Measurements from ENCODE around the gene PITX3. TPM values are rescaled to one million over a fixed set of nuclear protein-coding genes. Genes with fewer than 3 reads are reported as not detected.

The PITX3 gene
- polyA plus RNA-seq, 4 donors, result 0.04 TPM; not detected in 3

DNA sequence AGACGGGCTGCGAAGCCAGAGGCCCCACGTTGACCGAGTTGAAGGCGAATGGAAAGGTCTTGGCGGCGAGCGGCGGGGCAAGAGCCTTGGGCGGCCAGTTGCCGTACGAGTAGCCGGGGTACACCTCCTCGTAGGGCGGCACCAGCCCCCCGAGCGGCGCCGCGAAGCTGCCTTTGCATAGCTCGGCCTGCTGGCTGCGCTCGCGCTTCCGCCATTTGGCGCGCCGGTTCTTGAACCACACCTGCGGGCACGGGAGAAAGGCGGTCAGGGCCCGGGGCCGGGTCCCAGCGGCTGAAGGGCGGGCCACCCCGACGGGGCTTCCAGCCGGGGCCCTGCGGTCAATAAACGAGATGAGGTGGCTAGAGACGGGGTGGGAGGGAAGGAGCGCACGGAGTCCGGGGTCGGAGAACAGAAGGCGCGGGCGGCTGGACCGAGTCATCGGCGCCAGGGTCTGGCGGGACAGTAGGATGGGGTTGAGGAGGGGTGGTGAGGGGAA, 10.4 kb downstream of the PITX3 start:
- WGBS, 3 donors, result 1% methylated on average over 39 to 52 of the region's 52 CpGs
- FAIRE-seq (no peak), DNase-seq (peak; percentile 27 to 67)
- Histone ChIP-seq H3K4me3 (ENCODE audit: low read depth in 1 of 3, low read length in 3 of 3) (peak overlapping the region; percentile 20 to 49 (median 28)), H3K27me3 (ENCODE audit: control insufficient read depth in 3 of 3, insufficient read depth in 3 of 3, low read length in 3 of 3) (peaks cover 0 to 81% (median 6%) of the 10 kb centered on the region in 3 donors), H3K9me3 (ENCODE audit: control insufficient read depth in 2 of 2, insufficient read depth in 1 of 2, low read depth in 1 of 2, low read length in 1 of 2) (peaks cover 0 to 7% of the 10 kb centered on the region in 2 donors), H3K36me3 (ENCODE audit: control insufficient read depth in 3 of 3, insufficient read depth in 2 of 3, low read depth in 1 of 3, low read length in 3 of 3) (no peaks in the 10 kb centered on the region), H3K4me1 (ENCODE audit: control insufficient read depth in 3 of 3, insufficient read depth in 2 of 3, low read depth in 1 of 3, low read length in 2 of 3) (peaks cover 2 to 24% (median 3%) of the 10 kb centered on the region in 3 donors), H3K27ac (ENCODE audit: low read depth in 1 of 3, low read length in 2 of 3) (no peak overlapping the region)

- DNase-seq (peak in 1 of 2 donors; percentile 48), FAIRE-seq (no peak)
- 0 to 1% (median 1%) methylated on average over 35 to 50 of the region's 50 CpGs for WGBS, 3 donors
- Histone ChIP-seq H3K4me1 (ENCODE audit: control insufficient read depth in 3 of 3, insufficient read depth in 2 of 3, low read depth in 1 of 3, low read length in 2 of 3) (peaks cover 2 to 24% (median 3%) of the 10 kb centered on the region in 3 donors), H3K27ac (ENCODE audit: low read depth in 1 of 3, low read length in 2 of 3) (no peak overlapping the region), H3K9me3 (ENCODE audit: control insufficient read depth in 2 of 2, insufficient read depth in 1 of 2, low read depth in 1 of 2, low read length in 1 of 2) (peaks cover 0 to 7% of the 10 kb centered on the region in 2 donors), H3K36me3 (ENCODE audit: control insufficient read depth in 3 of 3, insufficient read depth in 2 of 3, low read depth in 1 of 3, low read length in 3 of 3) (no peaks in the 10 kb centered on the region), H3K4me3 (ENCODE audit: low read depth in 1 of 3, low read length in 3 of 3) (peak overlapping the region; percentile 26 to 49 (median 28)), H3K27me3 (ENCODE audit: control insufficient read depth in 3 of 3, insufficient read depth in 3 of 3, low read length in 3 of 3) (peaks cover 0 to 78% (median 6%) of the 10 kb centered on the region in 3 donors)
Measured at GRCh38 chr10:102230264-102230860, 10.9 kb downstream of the PITX3 start.

DNA sequence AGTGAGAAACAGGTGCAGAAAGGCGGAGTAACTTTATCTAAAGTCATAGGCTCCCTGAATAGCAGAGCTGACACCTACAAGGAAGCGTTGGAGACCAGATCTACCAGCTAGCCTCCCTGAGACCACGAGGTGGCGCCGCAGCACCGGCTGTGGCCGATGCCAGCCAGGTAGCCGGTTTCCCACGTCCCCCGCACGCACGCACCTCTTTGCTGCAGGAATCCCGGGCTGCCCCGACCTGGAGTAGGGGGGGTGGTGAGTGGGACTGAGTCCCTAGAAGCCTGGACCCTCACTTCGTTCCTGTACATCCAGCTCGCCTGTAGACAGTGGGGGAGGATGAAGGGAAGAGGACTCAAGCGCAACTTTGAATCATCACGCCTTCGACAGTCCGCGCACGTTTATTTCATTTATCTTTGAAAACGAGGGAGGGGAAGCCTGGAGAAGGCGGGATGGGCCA, 11.5 kb downstream of the PITX3 start:
- H3K36me3 ChIP-seq (ENCODE audit: control insufficient read depth in 3 of 3, insufficient read depth in 2 of 3, low read depth in 1 of 3, low read length in 3 of 3), result no peaks in the 10 kb centered on the region
- WGBS, 3 donors, result 0 to 1% (median 0%) methylated on average over 24 of the region's 24 CpGs
- DNase-seq (peak; percentile 81 to 92), FAIRE-seq (no peak)
- H3K9me3 ChIP-seq (ENCODE audit: control insufficient read depth in 2 of 2, insufficient read depth in 1 of 2, low read depth in 1 of 2, low read length in 1 of 2), result peaks cover 0 to 7% of the 10 kb centered on the region in 2 donors
- H3K4me3 ChIP-seq (ENCODE audit: low read depth in 1 of 3, low read length in 3 of 3), result peak overlapping the region in 2 of 3 donors; percentile 26 to 49
- H3K27me3 ChIP-seq (ENCODE audit: control insufficient read depth in 3 of 3, insufficient read depth in 3 of 3, low read length in 3 of 3), result peaks cover 0 to 74% (median 6%) of the 10 kb centered on the region in 3 donors
- peaks cover 2 to 24% (median 3%) of the 10 kb centered on the region in 3 donors for H3K4me1 ChIP-seq (ENCODE audit: control insufficient read depth in 3 of 3, insufficient read depth in 2 of 3, low read depth in 1 of 3, low read length in 2 of 3)
- H3K27ac ChIP-seq (ENCODE audit: low read depth in 1 of 3, low read length in 2 of 3), result no peak overlapping the region

GRCh38 chr10:102227050-102227449, 14.3 kb downstream of the PITX3 start:
- Histone ChIP-seq H3K9me3 (ENCODE audit: control insufficient read depth in 2 of 2, insufficient read depth in 1 of 2, low read depth in 1 of 2, low read length in 1 of 2) (peaks cover 0 to 7% of the 10 kb centered on the region in 2 donors), H3K27me3 (ENCODE audit: control insufficient read depth in 3 of 3, insufficient read depth in 3 of 3, low read length in 3 of 3) (peaks cover 0 to 56% (median 3%) of the 10 kb centered on the region in 3 donors), H3K4me3 (ENCODE audit: low read depth in 1 of 3, low read length in 3 of 3) (no peak overlapping the region), H3K4me1 (ENCODE audit: control insufficient read depth in 3 of 3, insufficient read depth in 2 of 3, low read depth in 1 of 3, low read length in 2 of 3) (peaks cover 2 to 24% (median 3%) of the 10 kb centered on the region in 3 donors), H3K36me3 (ENCODE audit: control insufficient read depth in 3 of 3, insufficient read depth in 2 of 3, low read depth in 1 of 3, low read length in 3 of 3) (no peaks in the 10 kb centered on the region), H3K27ac (ENCODE audit: low read depth in 1 of 3, low read length in 2 of 3) (no peak overlapping the region)
- FAIRE-seq, result no peak
- WGBS, 3 donors, result 78 to 82% (median 78%) methylated on average over 8 of the region's 8 CpGs
- no peak for DNase-seq

DNA sequence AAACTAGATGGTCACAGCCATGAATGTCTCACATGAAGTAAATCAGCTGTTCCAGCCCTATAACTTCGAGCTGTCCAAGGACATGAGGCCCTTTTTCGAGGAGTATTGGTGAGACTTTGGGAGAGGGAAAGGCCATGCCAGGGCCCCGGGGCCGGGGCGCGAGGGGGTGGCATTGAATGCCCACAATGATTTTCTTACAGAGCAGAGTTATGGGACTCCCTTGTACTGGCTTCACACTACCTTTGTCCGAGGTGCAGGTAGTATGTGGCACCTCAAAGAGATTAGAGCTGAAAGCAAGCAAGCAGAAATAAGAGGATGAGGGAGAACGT, 14.8 kb downstream of the PITX3 start:
- H3K27me3 ChIP-seq (ENCODE audit: control insufficient read depth in 3 of 3, insufficient read depth in 3 of 3, low read length in 3 of 3), result peaks cover 0 to 51% (median 3%) of the 10 kb centered on the region in 3 donors
- WGBS, 3 donors, result 60 to 66% (median 64%) methylated on average over 8 of the region's 8 CpGs
- H3K36me3 ChIP-seq (ENCODE audit: control insufficient read depth in 3 of 3, insufficient read depth in 2 of 3, low read depth in 1 of 3, low read length in 3 of 3), result no peaks in the 10 kb centered on the region
- H3K9me3 ChIP-seq (ENCODE audit: control insufficient read depth in 2 of 2, insufficient read depth in 1 of 2, low read depth in 1 of 2, low read length in 1 of 2), result peaks cover 0 to 5% of the 10 kb centered on the region in 2 donors
- FAIRE-seq (no peak), DNase-seq (no peak)
- peaks cover under 1 to 20% (median 2%) of the 10 kb centered on the region in 3 donors for H3K4me1 ChIP-seq (ENCODE audit: control insufficient read depth in 3 of 3, insufficient read depth in 2 of 3, low read depth in 1 of 3, low read length in 2 of 3)
- H3K4me3 ChIP-seq (ENCODE audit: low read depth in 1 of 3, low read length in 3 of 3), result no peak overlapping the region
- H3K27ac ChIP-seq (ENCODE audit: low read depth in 1 of 3, low read length in 2 of 3), result peak overlapping the region in 1 of 3 donors; percentile 27

GRCh38 chr10:102225646-102226541, 15.4 kb downstream of the PITX3 start, which contains the start of gene ELOVL3:
TSS of gene ELOVL3 (plus strand) at chr10:102226299. CDS start at chr10:102226549, 250 bp downstream.
- Histone ChIP-seq H3K4me1 (ENCODE audit: control insufficient read depth in 3 of 3, insufficient read depth in 2 of 3, low read depth in 1 of 3, low read length in 2 of 3) (peaks cover 0 to 15% (median 0%) of the 10 kb centered on the region in 3 donors), H3K27ac (ENCODE audit: low read depth in 1 of 3, low read length in 2 of 3) (peak within 1 kb of the TSS in 2 of 3 donors; percentile 34 to 81), H3K36me3 (ENCODE audit: control insufficient read depth in 3 of 3, insufficient read depth in 2 of 3, low read depth in 1 of 3, low read length in 3 of 3) (no peaks in the 10 kb centered on the region), H3K27me3 (ENCODE audit: control insufficient read depth in 3 of 3, insufficient read depth in 3 of 3, low read length in 3 of 3) (peaks cover 0 to 45% (median 3%) of the 10 kb centered on the region in 3 donors), H3K9me3 (ENCODE audit: control insufficient read depth in 2 of 2, insufficient read depth in 1 of 2, low read depth in 1 of 2, low read length in 1 of 2) (peaks cover 0 to 5% of the 10 kb centered on the region in 2 donors), H3K4me3 (ENCODE audit: low read depth in 1 of 3, low read length in 3 of 3) (peak within 1 kb of the TSS in 1 of 3 donors; percentile 20)
- FAIRE-seq, result no peak
- WGBS, 3 donors, result 6 to 9% (median 8%) methylated on average over 39 to 47 of the region's 47 CpGs
- DNase-seq, result peak; percentile 91 to 94

- no peak for DNase-seq
- FAIRE-seq, result no peak
- H3K9me3 ChIP-seq (ENCODE audit: control insufficient read depth in 2 of 2, insufficient read depth in 1 of 2, low read depth in 1 of 2, low read length in 1 of 2), result peaks cover 0 to 5% of the 10 kb centered on the region in 2 donors
- no peak overlapping the region for H3K27ac ChIP-seq (ENCODE audit: low read depth in 1 of 3, low read length in 2 of 3)
- peaks cover 0 to 15% (median 3%) of the 10 kb centered on the region in 3 donors for H3K27me3 ChIP-seq (ENCODE audit: control insufficient read depth in 3 of 3, insufficient read depth in 3 of 3, low read length in 3 of 3)
- H3K36me3 ChIP-seq (ENCODE audit: control insufficient read depth in 3 of 3, insufficient read depth in 2 of 3, low read depth in 1 of 3, low read length in 3 of 3), result no peaks in the 10 kb centered on the region
- WGBS, 3 donors, result 80 to 83% (median 81%) methylated on average over 5 of the region's 5 CpGs
- peaks cover 0 to 6% (median 0%) of the 10 kb centered on the region in 3 donors for H3K4me1 ChIP-seq (ENCODE audit: control insufficient read depth in 3 of 3, insufficient read depth in 2 of 3, low read depth in 1 of 3, low read length in 2 of 3)
- no peak overlapping the region for H3K4me3 ChIP-seq (ENCODE audit: low read depth in 1 of 3, low read length in 3 of 3)
Measured at GRCh38 chr10:102222797-102223196, 18.5 kb downstream of the PITX3 start.

DNA sequence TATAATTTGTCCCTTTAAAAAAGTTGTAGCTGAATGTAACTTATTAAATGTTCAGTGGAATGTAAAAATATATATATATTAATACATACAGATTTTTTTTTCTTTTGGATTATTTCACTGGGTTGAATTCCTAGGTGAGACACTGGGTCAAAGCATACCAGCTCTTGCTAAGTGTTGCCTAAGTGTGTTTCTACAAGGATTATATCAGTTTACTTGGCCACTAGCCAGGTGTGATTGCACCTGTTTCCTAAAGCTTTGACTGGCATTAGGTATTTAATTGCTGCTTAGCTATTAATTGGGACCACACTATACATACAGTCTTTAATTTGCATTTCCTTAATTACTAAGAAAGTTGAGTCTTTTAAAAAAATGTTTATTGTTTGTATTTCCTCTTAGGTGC, 20.7 kb downstream of the PITX3 start:
- DNase-seq, result peak in 1 of 2 donors; percentile 57
- no peak overlapping the region for H3K27ac ChIP-seq (ENCODE audit: low read depth in 1 of 3, low read length in 2 of 3)
- H3K36me3 ChIP-seq (ENCODE audit: control insufficient read depth in 3 of 3, insufficient read depth in 2 of 3, low read depth in 1 of 3, low read length in 3 of 3), result no peaks in the 10 kb centered on the region
- H3K4me3 ChIP-seq (ENCODE audit: low read depth in 1 of 3, low read length in 3 of 3), result no peak overlapping the region
- no peak for FAIRE-seq
- H3K4me1 ChIP-seq (ENCODE audit: control insufficient read depth in 3 of 3, insufficient read depth in 2 of 3, low read depth in 1 of 3, low read length in 2 of 3), result no peaks in the 10 kb centered on the region
- H3K27me3 ChIP-seq (ENCODE audit: control insufficient read depth in 3 of 3, insufficient read depth in 3 of 3, low read length in 3 of 3), result no peaks in the 10 kb centered on the region
- no peaks in the 10 kb centered on the region for H3K9me3 ChIP-seq (ENCODE audit: control insufficient read depth in 2 of 2, insufficient read depth in 1 of 2, low read depth in 1 of 2, low read length in 1 of 2)
